Activated effector memory CD4-positive, alpha-beta T cell treated with Interleukin-2 at 50 U/mL for 16 hours (primary cell): Measurements from ENCODE around the gene RRP1B.
"Not testable (repeated sequence)": the region's sequence is repeated elsewhere in the genome, so short reads cannot be mapped to it uniquely, and the experiment has no call there.

ENCODE experiments used
- DNase-seq: peaks from one replicate; pipeline ENCODE4 v3.0.0-alpha.2; 2020

Gene RRP1B

GRCh38 chr21:43643193-43643592 is 16.2 kb upstream of the RRP1B start:
- DNase-seq = no peak

- DNase-seq = no peak
Observed at GRCh38 chr21:43644071-43644470, 15.3 kb upstream of the RRP1B start.

GRCh38 chr21:43644609-43645008 is 14.8 kb upstream of the RRP1B start:
- no peak for DNase-seq

GRCh38 chr21:43645136-43645891 is 14.0 kb upstream of the RRP1B start:
- no peak for DNase-seq

GRCh38 chr21:43645976-43646375 is 13.4 kb upstream of the RRP1B start:
- no peak for DNase-seq

GRCh38 chr21:43646550-43647260 is 12.7 kb upstream of the RRP1B start:
- DNase-seq = peak; percentile 70

GRCh38 chr21:43648171-43648570 is 11.2 kb upstream of the RRP1B start:
- DNase-seq = no peak

- DNase-seq = not testable (repeated sequence)
Observed at GRCh38 chr21:43651926-43652325, 7.4 kb upstream of the RRP1B start.

GRCh38 chr21:43652616-43653015 is 6.7 kb upstream of the RRP1B start:
- DNase-seq = no peak

- DNase-seq = no peak
Observed at GRCh38 chr21:43653626-43654025, 5.7 kb upstream of the RRP1B start.

GRCh38 chr21:43654806-43655489 is 4.4 kb upstream of the RRP1B start:
- no peak for DNase-seq

- no peak for DNase-seq
Observed at GRCh38 chr21:43657355-43658087, 1.8 kb upstream of the RRP1B start.

GRCh38 chr21:43658088-43658741 is 1.1 kb upstream of the RRP1B start:
- DNase-seq = no peak

- no peak for DNase-seq
Observed at GRCh38 chr21:43658769-43659135, 608 bp upstream of the RRP1B start.

GRCh38 chr21:43662286-43662685 is 2.9 kb downstream of the RRP1B start:
- DNase-seq = no peak

- DNase-seq = no peak
Observed at GRCh38 chr21:43663033-43663432, 3.7 kb downstream of the RRP1B start.

- no peak for DNase-seq
Observed at GRCh38 chr21:43664358-43664757, 5.0 kb downstream of the RRP1B start.

GRCh38 chr21:43665879-43666278 is 6.5 kb downstream of the RRP1B start:
- DNase-seq = no peak

GRCh38 chr21:43667191-43667904 is 8.0 kb downstream of the RRP1B start:
- DNase-seq = no peak

- no peak for DNase-seq
Observed at GRCh38 chr21:43669828-43670605, 10.7 kb downstream of the RRP1B start.

- no peak for DNase-seq
Observed at GRCh38 chr21:43675871-43676270, 16.5 kb downstream of the RRP1B start.
